Transverse colon (tissue), 4 donors: ENCODE results near the gene PPM1B. TPM values are rescaled to one million over a fixed set of nuclear protein-coding genes. Genes with fewer than 3 reads are reported as not detected.

Experiments
- DNase-seq: peaks from one replicate; pipeline ENCODE4 v3.0.0-alpha.2; 2019
- H3K27ac ChIP-seq, 4 donors: fragments of 200-600 bp; sonication (generic); 2 replicates each; pipeline ENCODE4 v1.5.1; 2016 to 2018; ENCODE audit warnings: inconsistent platforms in 4 of 4
- H3K27me3 ChIP-seq: fragments of 200-600 bp; sonication (generic); 2 replicates; pipeline ENCODE4 v1.5.1; 2017; ENCODE audit warnings: inconsistent platforms
- H3K36me3 ChIP-seq, 4 donors: fragments of 200-600 bp; sonication (generic); 2 replicates each; pipeline ENCODE4 v1.5.1; 2017 to 2019; ENCODE audit warnings: inconsistent platforms in 4 of 4
- H3K4me1 ChIP-seq, 4 donors: fragments of 200-600 bp; sonication (generic); 2 replicates each; pipeline ENCODE4 v1.5.1; 2017 to 2020; ENCODE audit warnings: inconsistent platforms in 4 of 4
- H3K4me3 ChIP-seq, 4 donors: fragments of 200-600 bp; sonication (generic); 1 replicate in 1 of 4; 2 replicates in 3 of 4; pipeline versions ENCODE4 v1.5.1 to v1.6.1; 2017 to 2019; ENCODE audit warnings: inconsistent platforms in 4 of 4
- H3K9me3 ChIP-seq, 2 donors: fragments of 200-600 bp; sonication (generic); 2 replicates each; pipeline ENCODE4 v1.5.1; 2017 to 2019; ENCODE audit warnings: inconsistent platforms in 2 of 2
- CTCF ChIP-seq, 5 experiments: fragments of 200-600 bp in 3 of 5; fragments of 450-650 bp in 2 of 5; sonication (generic) in 3 of 5; IDR thresholded peaks; 1 replicate in 2 of 5; 2 replicates in 3 of 5; pipeline ENCODE4 v1.5.1; 2016 to 2017; ENCODE audit warnings: antibody characterized with exemption in 5 of 5, inconsistent platforms in 3 of 5, mild to moderate bottlenecking in 2 of 5, moderate library complexity in 1 of 5
- EP300 ChIP-seq: sonication (generic); formaldehyde crosslinking; IDR thresholded peaks from one replicate; pipeline ENCODE4 v1.6.1; 2017; ENCODE audit warnings: antibody characterized with exemption, low read depth
- POLR2A ChIP-seq: fragments of 450-650 bp; IDR thresholded peaks from one replicate; pipeline ENCODE4 v1.6.1; 2016; ENCODE audit warnings: antibody characterized with exemption, mild to moderate bottlenecking, moderate library complexity
- POLR2AphosphoS5 ChIP-seq, 3 donors: sonication (generic); formaldehyde crosslinking; IDR thresholded peaks; one replicate each; pipeline ENCODE4 v1.6.1; 2016; ENCODE audit warnings: antibody characterized with exemption in 3 of 3
- WGBS, 2 donors: methylation state at CpG; one replicate each; pipeline ENCODE4 v1.1.5; 2018; ENCODE audit warnings: low coverage in 1 of 2; 5-methylcytosine and 5-hydroxymethylcytosine counted together
- in situ Hi-C, 4 donors: fragments of 200-750 bp; cut with MboI; loops; one replicate each; pipeline versions ENCODE4 v1.15.0 to v1.15.1; 2017; ENCODE audit warnings: low sequenced_read_pairs in 3 of 4, low pct_ligation_motif_present in 1 of 4, low pct_unique_long_range_greater_than_20kb in 1 of 4
- intact Hi-C: fragments of 100-400 bp; cut with DNase I; formaldehyde crosslinking; loops from one replicate; pipeline ENCODE4 v1.15.1; 2023; ENCODE audit warnings: low total_unique reads
- total RNA-seq, 4 donors: library from RNA; depleted of rRNA; stranded (reverse); fragments of >200 nt; gene quantifications; one replicate each; pipeline ENCODE4 v1.1.0, GENCODE V29; 2016

The PPM1B gene
- total RNA-seq, 4 donors from 2014 or later: 23.7 to 108 (median 67.0) TPM

GRCh38 chr2:44137048-44137447 is 31.6 kb upstream of the PPM1B start:
- no peaks in the 10 kb centered on the region for H3K27me3 ChIP-seq
- no peaks in the 10 kb centered on the region for H3K36me3 ChIP-seq
- in situ Hi-C loops (no loop called here), intact Hi-C loops (no loop called here)
- 84 to 95% methylated on average over 4 of the region's 4 CpGs for WGBS, 2 donors
- H3K27ac ChIP-seq: no peak overlapping the region
- H3K9me3 ChIP-seq: no peaks in the 10 kb centered on the region
- no peaks in the 10 kb centered on the region for H3K4me1 ChIP-seq
- H3K4me3 ChIP-seq: no peak overlapping the region
- DNase-seq: no peak
- TF ChIP-seq EP300 (no peak), POLR2AphosphoS5 (IDR thresholded peaks at IDR 0.05) (no peak), POLR2A (no peak), CTCF (IDR thresholded peaks at IDR 0.05) (no peak)

GRCh38 chr2:44137872-44138551 is 30.7 kb upstream of the PPM1B start:
- WGBS, 2 donors: 88 to 92% methylated on average over 2 to 4 of the region's 4 CpGs

GRCh38 chr2:44139741-44140140 is 28.9 kb upstream of the PPM1B start:
- Histone ChIP-seq H3K27ac (no peak overlapping the region), H3K36me3 (no peaks in the 10 kb centered on the region), H3K27me3 (no peaks in the 10 kb centered on the region), H3K9me3 (no peaks in the 10 kb centered on the region), H3K4me3 (no peak overlapping the region), H3K4me1 (no peaks in the 10 kb centered on the region)
- no peak for TF ChIP-seq POLR2AphosphoS5 (IDR thresholded peaks at IDR 0.05)
- TF ChIP-seq POLR2A: no peak
- TF ChIP-seq CTCF (IDR thresholded peaks at IDR 0.05): no peak
- no peak for TF ChIP-seq EP300
- 73 to 74% methylated on average over 1 of the region's 1 CpG for WGBS, 2 donors
- in situ Hi-C loops: no loop called here
- intact Hi-C loops: no loop called here
- DNase-seq: no peak

More at GRCh38 chr2:44137872-44138551, 30.7 kb upstream of the PPM1B start:
- TF ChIP-seq CTCF (IDR thresholded peaks at IDR 0.05) (no peak), POLR2AphosphoS5 (IDR thresholded peaks at IDR 0.05) (no peak), POLR2A (no peak), EP300 (no peak)
- intact Hi-C loops: no loop called here
- no peak for DNase-seq
- H3K9me3 ChIP-seq: no peaks in the 10 kb centered on the region
- no peaks in the 10 kb centered on the region for H3K4me1 ChIP-seq
- H3K4me3 ChIP-seq: no peak overlapping the region
- no peak overlapping the region for H3K27ac ChIP-seq
- no peaks in the 10 kb centered on the region for H3K27me3 ChIP-seq
- in situ Hi-C loops: no loop called here
- no peaks in the 10 kb centered on the region for H3K36me3 ChIP-seq

DNA sequence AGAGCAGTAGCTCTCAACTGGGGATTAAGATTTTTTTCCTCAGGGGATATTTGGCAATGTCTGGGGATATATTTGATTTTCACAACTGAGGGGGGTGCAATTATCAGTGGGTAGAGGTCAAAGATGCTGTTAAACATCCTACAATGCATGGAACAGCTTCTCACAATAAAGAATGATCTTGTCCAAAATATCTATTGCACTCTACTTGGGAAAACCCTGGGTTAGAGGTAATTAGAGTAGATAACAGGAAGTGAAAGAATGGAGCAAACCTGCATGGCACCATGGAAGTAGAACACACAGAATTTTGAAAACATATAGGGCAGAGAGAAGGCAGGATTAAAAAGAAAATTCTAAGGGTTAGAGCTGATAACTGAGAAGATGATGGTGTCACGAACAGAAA is 26.4 kb upstream of the PPM1B start:
- H3K27ac ChIP-seq: no peak overlapping the region
- no peaks in the 10 kb centered on the region for H3K27me3 ChIP-seq
- TF ChIP-seq POLR2A (no peak), CTCF (IDR thresholded peaks at IDR 0.05) (no peak), POLR2AphosphoS5 (IDR thresholded peaks at IDR 0.05) (no peak), EP300 (no peak)
- 87 to 100% methylated on average over 1 of the region's 1 CpG for WGBS, 2 donors
- DNase-seq: no peak
- intact Hi-C loops: no loop called here
- H3K9me3 ChIP-seq: no peaks in the 10 kb centered on the region
- H3K36me3 ChIP-seq: no peaks in the 10 kb centered on the region
- H3K4me3 ChIP-seq: no peak overlapping the region
- H3K4me1 ChIP-seq: no peaks in the 10 kb centered on the region
- in situ Hi-C loops: no loop called here
